Stimulated activated naive CD4-positive, alpha-beta T cell (primary cell): ENCODE data around the gene EML3.

Source experiments
- DNase-seq, 6 experiments: peaks; one replicate each; lab custom pipeline; 2025; lab: John Stamatoyannopoulos, UW

EML3 gene

GRCh38 chr11:62553080-62553838 lies 59.3 kb downstream of the EML3 start:
- DNase-seq, result peak; percentile 46 to 77 (median 58)

DNA sequence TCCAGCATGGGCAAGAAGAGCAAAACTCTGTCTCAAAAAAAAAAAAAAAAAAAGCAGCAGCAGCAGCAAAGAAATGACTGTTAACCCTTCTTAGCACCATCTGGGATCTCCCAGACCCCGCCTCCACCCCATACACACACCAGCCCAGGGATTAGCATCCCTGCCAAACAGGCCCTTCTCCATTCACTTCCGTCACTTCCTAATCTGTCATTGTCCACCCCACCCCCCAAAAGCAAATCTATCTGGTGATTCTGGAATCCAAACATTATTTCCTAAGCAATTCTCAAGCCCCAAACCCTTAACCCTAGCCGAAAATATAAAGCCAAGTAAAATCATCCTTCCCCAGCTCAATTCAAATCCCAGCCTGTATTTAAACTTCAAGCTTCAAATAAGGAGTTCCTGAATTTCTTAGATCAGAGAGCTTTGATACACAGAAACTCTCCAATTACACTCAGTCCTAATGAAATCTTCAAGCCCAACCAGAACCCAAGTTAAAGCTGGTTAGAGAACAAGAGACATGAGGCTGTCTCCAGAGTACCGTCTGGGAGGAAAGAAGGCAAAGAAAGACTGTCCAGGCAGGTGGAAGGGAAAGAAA lies 60.0 kb downstream of the EML3 start:
- no peak for DNase-seq
